ENCODE measurements around the gene IDH2.

IDH2 gene

DNA sequence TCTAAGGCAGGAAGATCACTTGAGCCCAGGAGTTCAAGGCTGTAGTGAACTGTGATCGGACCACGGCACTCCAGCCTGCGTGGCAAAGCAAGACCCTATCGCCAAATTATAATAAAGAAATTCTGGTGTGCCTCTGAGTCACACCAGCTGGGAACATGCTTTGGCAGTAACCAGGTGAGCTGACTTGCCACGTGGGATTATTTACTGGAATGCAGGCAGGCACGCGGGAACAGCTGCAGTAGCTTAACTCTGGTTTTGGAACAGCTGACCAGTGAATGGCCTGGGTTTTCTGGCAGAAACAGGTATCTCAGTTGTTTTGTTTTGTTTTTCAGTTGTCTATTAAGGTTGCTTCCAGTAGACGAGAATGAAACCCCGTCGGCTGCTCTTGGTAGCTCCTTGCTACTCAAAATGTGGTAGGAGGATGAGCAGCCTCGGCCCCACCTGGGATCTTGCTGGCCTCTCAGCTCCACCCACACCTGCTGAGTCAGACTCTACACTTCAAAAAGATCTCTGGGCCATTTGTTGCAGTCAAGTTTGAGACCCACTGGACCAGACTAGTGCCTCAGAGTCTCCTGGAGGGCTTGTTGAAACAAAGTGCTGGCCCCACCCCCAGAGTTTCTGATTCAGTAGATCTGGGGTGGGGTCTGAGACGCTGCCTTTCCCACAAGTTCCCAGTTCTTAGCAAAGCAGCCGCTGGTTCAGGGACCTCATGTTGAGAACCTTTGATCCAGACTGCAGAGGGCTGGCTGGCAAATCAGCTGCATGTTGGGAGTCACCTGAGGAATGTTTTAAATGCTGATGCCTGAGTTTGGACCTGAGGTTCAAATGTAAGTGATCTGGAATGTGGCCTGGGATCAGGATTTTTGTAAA lies 26.6 kb downstream of the IDH2 start:
- Histone ChIP-seq H3K79me2 (ENCODE audit: control insufficient read depth, insufficient read depth, low read length) (no peaks in the 10 kb centered on the region), H3K36me3 (ENCODE audit: control insufficient read depth, insufficient read depth, low read length) (peaks cover 9% of the 10 kb centered on the region), H3K27ac (ENCODE audit: low read depth, low read length) (peak overlapping the region; percentile 86), H2BK15ac (replicated peaks; ENCODE audit: low read depth) (no peak overlapping the region), H3K79me1 (ENCODE audit: low read length) (peaks cover 5% of the 10 kb centered on the region), H3K4me1 (ENCODE audit: control insufficient read depth, low read depth, low read length) (peaks cover 13% of the 10 kb centered on the region), H3K4me2 (ENCODE audit: low read length) (no peak overlapping the region), H3K4ac (ENCODE audit: low read depth, low read length) (no peak overlapping the region), H3K23ac (ENCODE audit: low read length) (no peak overlapping the region), H2BK5ac (ENCODE audit: low read length) (peak overlapping the region; percentile 83), H3K56ac (ENCODE audit: low read length) (peak overlapping the region; percentile 53), H4K8ac (ENCODE audit: low read depth, low read length) (no peak overlapping the region), H2BK120ac (ENCODE audit: low read depth, low read length) (peak overlapping the region; percentile 16), H3K4me3 (ENCODE audit: low read length) (no peak overlapping the region), H3K9ac (ENCODE audit: low read length) (peak overlapping the region; percentile 43), H2AK5ac (ENCODE audit: low read length) (peak overlapping the region; percentile 77), H3K18ac (ENCODE audit: low read length) (no peak overlapping the region), H4K5ac (ENCODE audit: low read length) (no peak overlapping the region), H3K27me3 (ENCODE audit: insufficient read depth, low read length, poor library complexity) (no peaks in the 10 kb centered on the region)
- no CpG with 5 or more reads among the region's 13 CpGs for WGBS (ENCODE audit: extremely low coverage, insufficient coverage, low lambda C conversion rate)
- peak; percentile 95 for DNase-seq

DNA sequence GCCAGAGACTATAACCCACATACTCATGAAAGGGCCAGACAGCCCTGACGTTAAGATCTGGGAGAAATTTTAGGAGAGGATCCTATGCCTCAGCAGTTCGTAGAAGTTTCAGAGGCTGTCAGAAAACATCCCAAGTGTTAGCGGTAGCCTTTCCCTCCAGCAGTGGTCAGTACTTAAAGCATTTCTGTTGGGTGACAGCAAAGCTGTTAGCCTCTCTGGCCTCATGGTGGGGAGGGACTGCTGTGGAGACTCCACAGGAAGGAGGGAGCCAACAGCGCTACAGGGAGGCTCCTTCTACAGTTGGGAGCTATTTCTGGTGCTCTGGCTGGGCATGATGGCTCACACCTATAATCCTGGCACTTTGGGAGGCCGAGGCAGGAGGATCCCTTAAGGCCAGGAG lies 27.4 kb downstream of the IDH2 start:
- Histone ChIP-seq H3K79me1 (ENCODE audit: low read length) (peaks cover 5% of the 10 kb centered on the region), H3K4me2 (ENCODE audit: low read length) (no peak overlapping the region), H2AK5ac (ENCODE audit: low read length) (no peak overlapping the region), H3K18ac (ENCODE audit: low read length) (peak overlapping the region; percentile 81), H2BK15ac (replicated peaks; ENCODE audit: low read depth) (no peak overlapping the region), H4K5ac (ENCODE audit: low read length) (no peak overlapping the region), H3K4ac (ENCODE audit: low read depth, low read length) (peak overlapping the region; percentile 87), H3K27ac (ENCODE audit: low read depth, low read length) (peak overlapping the region; percentile 86), H2BK5ac (ENCODE audit: low read length) (peak overlapping the region; percentile 48), H3K36me3 (ENCODE audit: control insufficient read depth, insufficient read depth, low read length) (peaks cover 9% of the 10 kb centered on the region), H3K23ac (ENCODE audit: low read length) (no peak overlapping the region), H2BK120ac (ENCODE audit: low read depth, low read length) (no peak overlapping the region), H3K27me3 (ENCODE audit: insufficient read depth, low read length, poor library complexity) (no peaks in the 10 kb centered on the region), H3K4me3 (ENCODE audit: low read length) (no peak overlapping the region), H3K79me2 (ENCODE audit: control insufficient read depth, insufficient read depth, low read length) (no peaks in the 10 kb centered on the region), H4K8ac (ENCODE audit: low read depth, low read length) (no peak overlapping the region), H3K4me1 (ENCODE audit: control insufficient read depth, low read depth, low read length) (peaks cover 13% of the 10 kb centered on the region), H3K9ac (ENCODE audit: low read length) (peak overlapping the region; percentile 7), H3K56ac (ENCODE audit: low read length) (peak overlapping the region; percentile 53)
- WGBS (ENCODE audit: extremely low coverage, insufficient coverage, low lambda C conversion rate), result no CpG with 5 or more reads among the region's 5 CpGs
- DNase-seq, result peak; percentile 65

DNA sequence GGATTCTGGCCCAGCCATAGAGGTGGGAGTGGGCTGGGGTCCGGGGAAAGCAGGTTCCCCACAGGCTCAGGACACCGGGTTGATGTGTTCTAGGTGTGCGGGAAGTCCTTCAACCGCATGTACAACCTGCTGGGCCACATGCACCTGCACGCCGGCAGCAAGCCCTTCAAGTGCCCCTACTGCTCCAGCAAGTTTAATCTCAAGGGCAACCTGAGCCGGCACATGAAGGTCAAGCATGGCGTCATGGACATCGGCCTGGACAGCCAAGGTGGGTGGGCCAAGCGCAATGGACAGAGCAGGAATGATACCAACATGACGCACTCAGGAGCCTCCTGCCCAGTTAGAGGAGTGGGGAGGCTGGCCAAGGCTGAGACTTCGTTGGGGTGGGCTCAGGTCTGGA lies 28.2 kb downstream of the IDH2 start:
- Histone ChIP-seq H2BK15ac (replicated peaks; ENCODE audit: low read depth) (no peak overlapping the region), H3K27me3 (ENCODE audit: insufficient read depth, low read length, poor library complexity) (no peaks in the 10 kb centered on the region), H3K79me1 (ENCODE audit: low read length) (peaks cover 5% of the 10 kb centered on the region), H3K18ac (ENCODE audit: low read length) (no peak overlapping the region), H3K79me2 (ENCODE audit: control insufficient read depth, insufficient read depth, low read length) (no peaks in the 10 kb centered on the region), H3K4me3 (ENCODE audit: low read length) (no peak overlapping the region), H3K23ac (ENCODE audit: low read length) (no peak overlapping the region), H2AK5ac (ENCODE audit: low read length) (no peak overlapping the region), H3K4ac (ENCODE audit: low read depth, low read length) (no peak overlapping the region), H2BK5ac (ENCODE audit: low read length) (no peak overlapping the region), H4K8ac (ENCODE audit: low read depth, low read length) (no peak overlapping the region), H3K56ac (ENCODE audit: low read length) (peak overlapping the region; percentile 1), H4K5ac (ENCODE audit: low read length) (no peak overlapping the region), H3K27ac (ENCODE audit: low read depth, low read length) (no peak overlapping the region), H3K36me3 (ENCODE audit: control insufficient read depth, insufficient read depth, low read length) (peaks cover 6% of the 10 kb centered on the region), H3K9ac (ENCODE audit: low read length) (no peak overlapping the region), H2BK120ac (ENCODE audit: low read depth, low read length) (no peak overlapping the region), H3K4me2 (ENCODE audit: low read length) (no peak overlapping the region), H3K4me1 (ENCODE audit: control insufficient read depth, low read depth, low read length) (peaks cover 13% of the 10 kb centered on the region)
- no peak for DNase-seq
- WGBS (ENCODE audit: extremely low coverage, insufficient coverage, low lambda C conversion rate), result no CpG with 5 or more reads among the region's 12 CpGs

DNA sequence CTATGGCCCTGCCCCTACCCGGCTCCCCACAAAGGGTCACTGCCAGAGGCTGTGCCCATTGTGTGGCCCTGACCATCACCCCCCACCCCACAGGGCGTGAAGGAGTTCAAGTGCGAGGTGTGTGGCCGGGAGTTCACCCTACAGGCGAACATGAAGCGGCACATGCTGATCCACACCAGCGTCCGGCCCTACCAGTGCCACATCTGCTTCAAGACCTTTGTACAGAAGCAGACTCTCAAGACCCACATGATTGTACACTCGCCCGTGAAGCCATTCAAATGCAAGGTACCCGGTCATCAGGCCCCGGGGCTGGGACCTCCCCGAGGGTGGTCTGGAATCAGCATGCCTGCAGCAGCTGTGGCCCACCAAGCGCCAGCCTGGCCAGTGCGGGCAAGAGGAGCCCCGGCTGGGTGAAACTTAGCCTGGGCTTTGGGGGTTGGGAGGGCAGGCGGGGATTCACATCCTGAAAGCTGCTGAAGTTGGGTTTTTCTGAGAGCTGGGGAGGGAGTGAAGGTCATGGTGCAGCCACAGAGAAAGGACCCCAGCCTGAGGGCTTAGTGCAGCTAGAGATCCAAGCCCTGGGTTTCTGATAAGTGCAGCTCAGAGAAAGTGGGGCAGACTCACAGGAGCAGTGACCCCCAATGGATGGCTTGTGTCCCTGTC lies 29.2 kb downstream of the IDH2 start:
- WGBS (ENCODE audit: extremely low coverage, insufficient coverage, low lambda C conversion rate), result no CpG with 5 or more reads among the region's 17 CpGs
- no peak overlapping the region for H2BK15ac ChIP-seq (replicated peaks; ENCODE audit: low read depth)
- H2BK5ac ChIP-seq (ENCODE audit: low read length), result no peak overlapping the region
- H3K4me2 ChIP-seq (ENCODE audit: low read length), result no peak overlapping the region
- H3K27ac ChIP-seq (ENCODE audit: low read depth, low read length), result no peak overlapping the region
- H3K56ac ChIP-seq (ENCODE audit: low read length), result peak overlapping the region; percentile 15
- H3K36me3 ChIP-seq (ENCODE audit: control insufficient read depth, insufficient read depth, low read length), result peaks cover 5% of the 10 kb centered on the region
- no peak overlapping the region for H4K5ac ChIP-seq (ENCODE audit: low read length)
- no peak overlapping the region for H2AK5ac ChIP-seq (ENCODE audit: low read length)
- peaks cover 13% of the 10 kb centered on the region for H3K4me1 ChIP-seq (ENCODE audit: control insufficient read depth, low read depth, low read length)
- H4K8ac ChIP-seq (ENCODE audit: low read depth, low read length), result no peak overlapping the region
- H3K18ac ChIP-seq (ENCODE audit: low read length), result no peak overlapping the region
- H3K79me1 ChIP-seq (ENCODE audit: low read length), result peaks cover 5% of the 10 kb centered on the region
- no peaks in the 10 kb centered on the region for H3K27me3 ChIP-seq (ENCODE audit: insufficient read depth, low read length, poor library complexity)
- H2BK120ac ChIP-seq (ENCODE audit: low read depth, low read length), result no peak overlapping the region
- H3K9ac ChIP-seq (ENCODE audit: low read length), result no peak overlapping the region
- H3K79me2 ChIP-seq (ENCODE audit: control insufficient read depth, insufficient read depth, low read length), result no peaks in the 10 kb centered on the region
- H3K4me3 ChIP-seq (ENCODE audit: low read length), result no peak overlapping the region
- no peak overlapping the region for H3K23ac ChIP-seq (ENCODE audit: low read length)
- DNase-seq, result no peak
- H3K4ac ChIP-seq (ENCODE audit: low read depth, low read length), result no peak overlapping the region

DNA sequence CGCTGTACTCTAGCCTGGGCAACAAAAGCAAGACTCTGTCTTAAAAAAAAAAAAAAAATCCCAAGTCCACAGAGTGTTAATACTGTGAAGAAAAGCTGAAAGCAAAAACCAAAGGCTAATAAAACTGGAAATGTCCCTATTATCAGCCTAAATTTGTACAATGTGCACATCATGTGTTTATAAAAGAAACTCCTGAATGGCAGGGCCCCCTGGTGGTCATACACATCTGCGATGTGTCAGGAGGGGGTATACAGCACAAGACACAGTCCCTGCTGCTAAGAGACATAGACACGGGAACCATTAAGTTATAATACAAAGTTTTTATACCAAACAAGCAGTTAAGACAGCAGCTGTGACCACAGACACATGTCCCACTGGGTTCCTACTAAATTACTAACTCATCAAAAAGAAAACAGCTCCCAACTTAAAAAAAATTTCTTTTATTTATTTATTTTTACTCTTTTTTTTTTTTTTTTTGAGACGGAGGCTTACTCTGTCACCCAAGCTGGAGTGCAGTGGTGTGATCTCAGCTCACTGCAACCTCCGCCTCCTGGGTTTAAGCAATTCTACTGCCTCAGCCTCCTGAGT lies 31.0 kb downstream of the IDH2 start:
- no peak overlapping the region for H2AK5ac ChIP-seq (ENCODE audit: low read length)
- H3K4me1 ChIP-seq (ENCODE audit: control insufficient read depth, low read depth, low read length), result peaks cover 13% of the 10 kb centered on the region
- H3K56ac ChIP-seq (ENCODE audit: low read length), result no peak overlapping the region
- peak; percentile 60 for DNase-seq
- H3K9ac ChIP-seq (ENCODE audit: low read length), result no peak overlapping the region
- H4K5ac ChIP-seq (ENCODE audit: low read length), result no peak overlapping the region
- H2BK5ac ChIP-seq (ENCODE audit: low read length), result no peak overlapping the region
- no peaks in the 10 kb centered on the region for H3K27me3 ChIP-seq (ENCODE audit: insufficient read depth, low read length, poor library complexity)
- no peak overlapping the region for H3K4ac ChIP-seq (ENCODE audit: low read depth, low read length)
- no CpG with 5 or more reads among the region's 5 CpGs for WGBS (ENCODE audit: extremely low coverage, insufficient coverage, low lambda C conversion rate)
- no peak overlapping the region for H3K4me3 ChIP-seq (ENCODE audit: low read length)
- no peak overlapping the region for H3K18ac ChIP-seq (ENCODE audit: low read length)
- H3K27ac ChIP-seq (ENCODE audit: low read depth, low read length), result no peak overlapping the region
- H4K8ac ChIP-seq (ENCODE audit: low read depth, low read length), result no peak overlapping the region
- no peak overlapping the region for H3K4me2 ChIP-seq (ENCODE audit: low read length)
- H2BK15ac ChIP-seq (replicated peaks; ENCODE audit: low read depth), result no peak overlapping the region
- peaks cover 8% of the 10 kb centered on the region for H3K36me3 ChIP-seq (ENCODE audit: control insufficient read depth, insufficient read depth, low read length)
- H3K79me2 ChIP-seq (ENCODE audit: control insufficient read depth, insufficient read depth, low read length), result no peaks in the 10 kb centered on the region
- peaks cover 9% of the 10 kb centered on the region for H3K79me1 ChIP-seq (ENCODE audit: low read length)
- no peak overlapping the region for H3K23ac ChIP-seq (ENCODE audit: low read length)
- H2BK120ac ChIP-seq (ENCODE audit: low read depth, low read length), result no peak overlapping the region
